DMS53 (cell line): ENCODE measurements around the gene IQCH.
"Not testable (repeated sequence)": the region's sequence is repeated elsewhere in the genome, so short reads cannot be mapped to it uniquely, and the experiment has no call there.

Experiments
- DNase-seq: peaks from one replicate; lab custom pipeline; 2025; lab: John Stamatoyannopoulos, UW

Gene IQCH

DNA sequence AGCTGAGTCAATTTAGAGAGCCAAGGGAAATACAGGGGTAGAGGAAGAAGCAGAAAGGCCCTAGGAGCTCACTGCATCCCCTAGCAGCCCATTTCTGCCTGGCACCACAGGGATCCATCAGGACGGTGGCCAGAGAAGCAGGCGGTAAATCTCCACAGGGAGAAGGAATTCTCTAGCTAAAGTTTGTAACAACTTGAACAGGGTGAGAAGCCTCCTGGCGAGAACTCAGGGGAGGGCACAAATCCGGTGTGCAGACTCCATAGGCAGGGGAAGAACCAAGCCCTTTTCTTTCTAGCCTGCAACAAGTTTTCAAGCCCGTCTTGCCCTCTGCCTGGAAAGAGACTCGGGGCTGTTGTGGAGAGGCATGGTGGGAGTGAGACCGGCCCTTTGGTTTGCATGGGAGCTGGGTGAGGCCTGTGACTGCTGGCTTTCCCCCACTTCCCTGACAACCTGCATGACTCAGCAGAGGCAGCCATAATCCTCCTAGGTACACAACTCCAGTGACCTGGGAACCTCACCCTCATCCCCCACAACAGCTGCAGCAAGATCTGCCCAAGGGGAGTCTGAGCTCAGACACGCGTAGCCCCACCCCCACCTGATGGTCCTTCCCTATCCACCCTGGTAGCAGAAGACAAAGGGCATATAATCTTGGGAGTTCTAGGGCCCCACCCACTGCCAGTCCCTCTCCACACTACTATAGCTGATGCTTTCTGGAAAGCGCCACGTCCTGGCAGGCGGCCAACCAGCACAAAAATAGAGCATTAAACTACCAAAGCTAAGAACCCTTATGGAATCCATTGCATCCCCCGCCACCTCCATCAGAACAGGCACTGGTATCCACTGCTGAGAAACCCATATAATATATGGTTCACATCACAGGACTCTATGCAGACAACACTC is 182.0 kb downstream of the IQCH start:
- peak; percentile 4 for DNase-seq

GRCh38 chr15:67444100-67444499 is 189.5 kb downstream of the IQCH start:
- DNase-seq = no peak

DNA sequence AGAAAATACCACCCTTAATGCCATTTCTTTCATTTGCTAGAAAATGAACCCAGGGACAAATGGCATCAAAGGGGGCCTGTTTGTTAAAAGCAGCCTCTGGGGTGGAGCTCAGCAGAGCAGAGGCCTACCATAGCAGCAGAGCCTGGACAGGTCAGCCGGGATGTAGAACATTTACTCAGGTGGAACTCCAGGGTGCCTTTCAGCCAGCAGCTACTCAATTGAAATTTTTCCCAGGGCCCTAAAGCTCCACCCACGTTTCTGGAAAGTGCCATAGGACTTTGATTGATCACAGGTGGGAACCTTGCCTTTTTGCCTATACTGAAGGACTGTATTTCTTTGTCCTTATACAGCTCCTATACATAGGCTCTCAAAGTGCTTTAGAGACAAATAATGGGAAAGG is 191.9 kb downstream of the IQCH start:
- DNase-seq = no peak

DNA sequence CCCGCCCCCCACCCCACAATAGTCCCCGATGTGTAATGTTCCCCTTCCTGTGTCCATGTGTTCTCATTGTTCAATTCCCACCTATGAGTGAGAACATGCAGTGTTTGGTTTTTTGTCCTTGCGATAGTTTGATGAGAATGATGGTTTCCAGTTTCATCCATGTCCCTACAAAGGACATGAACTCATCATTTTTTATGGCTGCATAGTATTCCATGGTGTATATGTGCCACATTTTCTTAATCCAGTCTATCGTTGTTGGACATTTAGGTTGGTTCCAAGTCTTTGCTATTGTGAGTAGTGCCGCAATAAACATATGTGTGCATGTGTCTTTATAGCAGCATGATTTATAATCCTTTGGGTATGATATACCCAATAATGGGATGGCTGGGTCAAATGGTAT is 193.8 kb downstream of the IQCH start:
- DNase-seq = not testable (repeated sequence)

- not testable (repeated sequence) for DNase-seq
Measured at GRCh38 chr15:67453703-67454102, 199.1 kb downstream of the IQCH start.

- peak; percentile 79 for DNase-seq
Measured at GRCh38 chr15:67456677-67457529, 202.3 kb downstream of the IQCH start.

GRCh38 chr15:67458331-67459029 is 203.9 kb downstream of the IQCH start:
- no peak for DNase-seq

DNA sequence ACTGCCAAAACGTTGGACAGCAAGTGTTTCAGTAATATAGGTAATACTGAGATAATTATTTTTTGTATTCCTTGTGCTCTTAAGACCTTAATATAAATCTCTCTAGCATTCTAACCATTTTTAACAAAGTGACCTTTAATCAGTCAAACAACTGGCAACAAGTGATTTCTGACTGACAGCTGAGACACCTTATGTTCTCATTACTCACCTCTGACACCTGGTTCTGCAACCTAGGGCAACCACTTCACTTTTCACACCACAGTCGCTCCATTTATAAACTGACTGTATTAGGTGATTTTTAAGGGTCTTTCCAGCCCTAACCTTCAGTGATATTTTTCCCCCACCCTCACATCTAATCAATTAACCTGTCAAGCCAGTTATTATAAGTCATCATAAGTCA is 205.9 kb downstream of the IQCH start:
- no peak for DNase-seq

- DNase-seq = no peak
Measured at GRCh38 chr15:67461735-67462134, 207.1 kb downstream of the IQCH start.

- no peak for DNase-seq
Measured at GRCh38 chr15:67462875-67463274, 208.3 kb downstream of the IQCH start.

- DNase-seq = no peak
Measured at GRCh38 chr15:67463488-67463887, 208.9 kb downstream of the IQCH start.

- DNase-seq = no peak
Measured at GRCh38 chr15:67465196-67465952, 210.8 kb downstream of the IQCH start.

DNA sequence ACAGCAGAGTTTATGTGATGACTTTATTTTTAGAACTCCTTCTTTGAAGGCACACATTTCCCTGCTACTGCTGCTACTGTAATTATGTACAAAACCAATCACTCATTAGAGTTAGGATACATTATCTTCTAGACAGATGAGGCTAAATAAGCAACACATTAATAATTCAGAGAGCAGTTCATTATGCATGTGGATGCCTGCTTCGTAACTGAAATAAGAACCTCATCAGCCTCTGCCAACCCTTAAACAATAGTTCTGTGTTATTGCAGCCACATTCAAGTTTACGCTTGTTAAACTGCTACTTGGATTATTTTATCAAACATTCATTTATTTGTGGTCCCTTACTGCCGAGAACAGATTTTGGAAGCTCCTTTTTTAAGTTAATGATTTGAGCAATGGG is 213.8 kb downstream of the IQCH start:
- no peak for DNase-seq

DNA sequence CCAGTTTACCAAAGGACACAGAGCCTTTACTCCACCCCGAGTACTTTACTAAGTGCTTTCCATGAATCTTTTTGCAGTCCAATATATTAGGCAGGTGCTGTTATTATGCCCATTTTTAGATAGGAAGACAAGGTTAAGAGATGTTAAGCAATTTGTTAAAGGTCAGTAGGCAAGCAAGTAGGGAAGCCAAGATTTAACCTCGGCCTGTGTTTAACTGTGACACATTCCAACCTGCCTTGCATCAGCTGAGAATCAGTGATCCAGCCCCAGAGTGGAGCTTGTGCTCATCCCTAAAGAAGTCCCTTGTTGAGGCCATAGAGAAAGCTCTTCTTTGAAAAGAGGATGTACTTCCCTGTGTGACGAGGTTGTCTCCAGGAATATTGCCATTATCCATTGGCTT is 215.1 kb downstream of the IQCH start:
- no peak for DNase-seq

DNA sequence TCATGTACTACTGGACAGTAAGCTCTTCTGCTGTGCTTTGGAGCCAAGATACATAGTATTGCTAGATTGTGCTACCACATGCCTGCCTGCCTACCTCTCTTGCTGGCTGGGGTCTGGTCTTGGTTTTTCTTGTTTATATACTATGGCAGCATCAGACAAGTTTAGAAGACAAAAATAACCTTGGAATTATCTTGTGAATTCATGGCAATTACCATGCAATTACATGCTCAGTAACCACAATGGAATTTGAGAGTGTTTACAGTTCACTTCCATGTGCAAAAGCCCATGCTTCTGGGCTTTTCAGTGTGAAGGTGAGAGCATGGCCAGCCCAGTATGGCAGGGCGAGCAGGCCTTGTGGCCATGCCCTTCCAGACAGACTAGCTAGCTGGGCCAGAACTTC is 218.4 kb downstream of the IQCH start:
- no peak for DNase-seq

GRCh38 chr15:67474405-67475110 is 220.0 kb downstream of the IQCH start:
- DNase-seq = no peak

DNA sequence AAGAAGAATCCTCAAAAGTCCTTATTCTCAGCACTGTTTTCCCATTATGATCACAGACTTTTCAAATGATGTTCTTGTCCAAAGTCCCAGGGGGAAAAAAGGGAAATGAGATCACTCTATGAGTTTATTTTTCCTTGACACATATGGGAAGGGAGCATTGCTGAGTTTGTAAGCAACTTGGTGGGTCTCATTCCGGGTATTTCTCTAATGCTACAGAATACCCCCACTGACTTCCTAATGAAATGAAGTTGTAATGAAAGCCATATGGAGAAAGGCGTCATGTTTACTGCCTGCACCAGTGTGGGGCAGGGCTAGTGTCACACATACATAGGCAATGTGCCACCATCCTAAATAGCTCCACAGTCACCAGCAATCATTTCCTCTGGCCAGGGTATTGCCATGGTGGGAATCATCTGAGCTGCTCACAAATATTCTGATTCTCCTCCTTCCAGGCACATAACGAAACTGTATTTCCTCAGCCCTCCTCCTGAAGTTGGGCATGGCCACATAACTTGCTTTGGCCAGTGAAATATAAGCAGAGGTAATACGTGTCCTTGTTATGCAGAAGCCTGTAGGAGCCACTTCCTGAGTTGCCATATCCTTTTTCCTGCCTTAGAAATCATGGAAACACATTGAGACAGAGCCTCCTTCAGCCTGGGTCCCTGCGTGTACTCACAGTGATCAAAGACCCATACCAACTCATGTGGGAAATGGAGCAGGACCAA is 225.4 kb downstream of the IQCH start:
- DNase-seq = no peak

- DNase-seq = no peak
Measured at GRCh38 chr15:67480741-67481140, 226.2 kb downstream of the IQCH start.

DNA sequence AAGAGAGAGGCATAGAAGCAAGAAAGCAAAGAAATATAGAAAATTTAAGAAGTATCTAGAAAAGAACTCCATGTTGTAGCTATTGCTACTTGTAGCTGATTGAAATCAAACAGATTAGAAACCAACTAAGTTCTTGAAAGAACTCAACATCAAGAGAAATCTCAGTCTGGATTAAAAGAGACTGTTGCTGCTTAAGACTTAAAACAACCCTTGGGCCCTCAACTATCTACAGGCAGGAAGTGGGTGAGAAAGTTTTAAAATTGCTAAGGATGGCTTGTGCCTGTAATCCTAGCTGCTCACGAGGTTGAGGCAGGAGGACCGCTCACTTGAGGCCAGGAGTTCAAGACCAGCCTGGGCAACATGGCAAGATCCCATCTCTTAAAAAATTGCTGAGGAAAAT is 227.1 kb downstream of the IQCH start:
- DNase-seq = no peak

- DNase-seq = no peak
Measured at GRCh38 chr15:67495585-67495984, 241.0 kb downstream of the IQCH start.
